Renal cortex interstitium (tissue), 11 donors: Measurements from ENCODE around the gene ATCAY. TPM values are rescaled to one million over a fixed set of nuclear protein-coding genes. Genes with fewer than 3 reads are reported as not detected.
"Not testable (repeated sequence)": the region's sequence is repeated elsewhere in the genome, so short reads cannot be mapped to it uniquely, and the experiment has no call there.

ENCODE experiments used
- DNase-seq, 11 donors: peaks; one replicate each; pipeline ENCODE4 v3.0.0-alpha.2; 2013; ENCODE audit warnings: low read depth in 9 of 11, low spot score in 4 of 11; ENCODE audit errors: extremely low read depth in 1 of 11
- polyA plus RNA-seq, 3 donors: library from polyadenylated mRNA; unstranded; fragments of 120-200 nt; gene quantifications; one replicate each; pipeline ENCODE4 v1.2.1, GENCODE V29; 2013; ENCODE audit not compliant: insufficient read length in 3 of 3

The ATCAY gene
- polyA plus RNA-seq, 3 donors, result 0.33 to 0.51 (median 0.39) TPM

- DNase-seq, result no peak
Measured at GRCh38 chr19:3851254-3852176, 29.0 kb upstream of the ATCAY start.

- DNase-seq, result no peak
Measured at GRCh38 chr19:3852177-3852511, 28.3 kb upstream of the ATCAY start.

DNA sequence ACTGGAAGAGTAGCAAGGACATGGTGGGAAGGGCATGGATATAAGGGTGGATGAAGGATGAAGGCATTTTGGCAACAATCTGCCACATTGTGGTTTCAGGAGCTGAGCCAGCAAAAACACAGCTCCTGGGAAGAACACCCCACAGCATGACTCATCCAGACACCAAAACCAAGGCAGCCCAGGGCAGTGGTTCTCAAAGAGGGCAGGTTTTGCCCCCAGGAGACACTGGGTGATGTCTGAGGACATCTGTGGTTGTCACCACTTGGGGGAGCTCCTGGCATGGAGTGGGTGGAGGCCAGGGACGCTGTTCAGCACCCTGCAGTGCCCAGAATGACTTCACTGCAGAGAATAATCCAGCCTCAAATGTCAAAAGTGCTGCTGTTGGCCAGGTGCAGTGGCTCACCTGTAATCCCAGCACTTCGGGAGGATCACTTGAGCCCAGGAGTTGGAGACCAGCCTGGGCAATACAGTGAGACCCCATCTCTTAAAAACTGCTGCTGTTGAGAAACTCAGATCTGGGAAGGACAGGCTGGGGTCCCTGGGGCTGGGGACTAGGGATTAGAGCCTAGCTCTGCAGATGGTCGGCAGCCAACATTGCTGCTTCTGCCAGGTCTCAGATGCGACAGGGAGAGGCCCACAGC lies 27.8 kb upstream of the ATCAY start:
- no peak for DNase-seq

- no peak for DNase-seq
Measured at GRCh38 chr19:3855320-3855719, 25.2 kb upstream of the ATCAY start.

GRCh38 chr19:3857449-3858003 lies 23.0 kb upstream of the ATCAY start:
- no peak for DNase-seq

- DNase-seq, result no peak
Measured at GRCh38 chr19:3860499-3860898, 20.0 kb upstream of the ATCAY start.

GRCh38 chr19:3862826-3863500 lies 17.5 kb upstream of the ATCAY start:
- no peak for DNase-seq

DNA sequence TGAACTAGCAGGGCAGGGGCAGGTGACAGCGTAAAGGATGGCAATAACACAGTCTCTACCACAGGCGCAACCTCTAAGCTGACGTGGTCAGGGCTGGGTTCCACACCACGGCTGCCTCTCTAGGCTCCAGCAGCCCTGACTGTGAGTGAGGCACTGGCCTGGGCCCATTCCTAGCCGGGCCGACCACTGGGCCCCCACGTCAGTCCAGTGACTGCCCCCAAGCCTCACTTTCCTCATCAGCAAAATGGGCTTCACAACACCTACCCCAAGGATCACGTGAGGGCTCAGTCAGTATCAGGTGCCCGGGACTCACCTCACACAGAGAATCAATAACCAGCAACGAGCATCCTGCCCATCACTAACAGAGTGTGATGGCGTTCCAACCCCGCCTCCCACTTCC lies 16.8 kb upstream of the ATCAY start:
- DNase-seq, result no peak

DNA sequence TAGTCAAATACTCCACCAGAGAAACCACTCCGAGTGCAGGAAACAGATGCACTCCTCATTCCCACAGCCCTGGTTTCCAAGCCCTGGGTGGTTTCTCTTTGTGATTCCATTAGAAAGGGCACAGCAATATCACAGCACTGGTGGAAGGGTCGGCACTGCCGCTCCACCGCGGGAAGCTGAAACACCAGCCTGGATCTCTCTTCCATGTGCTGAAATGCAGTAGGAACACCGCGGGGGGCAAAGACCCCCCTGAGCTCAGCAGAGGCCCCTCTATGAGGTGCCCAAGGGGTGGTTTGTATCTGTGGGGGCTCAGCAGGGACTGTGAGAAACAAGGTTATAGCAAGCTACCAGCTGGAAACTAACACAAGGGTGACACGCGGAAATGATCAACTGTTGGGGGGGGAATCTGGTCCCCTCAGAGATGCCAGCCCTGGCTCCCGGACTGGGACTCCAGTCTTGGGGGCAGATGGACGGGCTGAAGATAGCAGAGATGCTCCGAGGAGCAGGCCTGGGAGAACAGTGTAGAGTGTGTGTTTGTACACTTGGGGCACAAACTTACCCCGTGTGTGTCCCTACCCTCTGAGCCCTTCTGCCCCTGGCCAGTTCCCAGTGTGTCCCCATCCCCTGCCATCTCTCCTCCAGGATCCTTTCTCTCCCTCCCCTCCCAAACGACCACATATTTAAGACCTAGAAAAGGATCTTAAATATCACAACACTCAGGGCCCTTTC lies 13.4 kb upstream of the ATCAY start:
- no peak for DNase-seq

GRCh38 chr19:3867971-3868769 lies 12.3 kb upstream of the ATCAY start:
- DNase-seq, result no peak

GRCh38 chr19:3868770-3869456 lies 11.6 kb upstream of the ATCAY start, which contains the start of gene ZFR2:
Gene ZFR2 (minus strand): TSS chr19:3869038. CDS start chr19:3869017, 21 bp downstream.
- no peak for DNase-seq

DNA sequence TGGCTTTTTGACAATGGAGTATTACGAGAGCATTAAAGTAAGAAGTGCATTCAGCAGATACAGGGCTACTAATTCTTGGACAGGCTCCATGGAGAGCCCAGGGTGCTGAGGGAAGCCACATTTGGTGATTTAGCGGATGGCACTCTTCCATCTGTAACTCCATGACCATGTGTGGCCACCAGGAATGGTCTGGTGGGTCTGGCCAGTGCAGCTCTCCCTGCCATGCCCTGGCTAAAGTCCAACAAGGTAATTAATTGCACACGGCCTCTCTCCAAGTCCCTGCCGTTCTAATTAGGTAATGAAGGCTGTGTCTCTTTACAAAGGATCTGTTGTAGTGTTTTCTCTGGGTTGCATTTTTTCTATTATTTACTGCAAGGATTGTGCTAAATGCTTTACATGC lies 7.3 kb upstream of the ATCAY start:
- no peak for DNase-seq

- DNase-seq, result not testable (repeated sequence)
Measured at GRCh38 chr19:3874695-3875094, 5.8 kb upstream of the ATCAY start.

DNA sequence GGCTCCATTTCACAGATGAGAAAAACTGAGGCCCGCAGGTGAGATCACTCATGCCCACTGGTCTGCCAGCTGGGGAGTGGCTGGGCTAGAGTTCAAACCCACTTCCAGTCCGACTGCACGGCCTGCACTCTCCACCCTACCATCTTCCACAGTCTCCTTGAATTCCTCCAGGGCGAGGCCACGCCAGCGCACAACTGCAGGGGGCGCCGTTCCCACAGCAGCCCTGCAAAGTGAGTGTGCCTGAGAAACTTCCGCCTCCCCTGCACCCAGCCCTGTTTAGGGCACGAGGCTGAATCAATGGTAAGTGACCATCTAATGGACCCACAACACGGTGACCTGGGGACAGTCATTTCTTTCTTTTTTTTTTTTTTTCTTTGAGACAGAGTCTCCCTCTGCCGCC lies 829 bp upstream of the ATCAY start:
- DNase-seq, result no peak

DNA sequence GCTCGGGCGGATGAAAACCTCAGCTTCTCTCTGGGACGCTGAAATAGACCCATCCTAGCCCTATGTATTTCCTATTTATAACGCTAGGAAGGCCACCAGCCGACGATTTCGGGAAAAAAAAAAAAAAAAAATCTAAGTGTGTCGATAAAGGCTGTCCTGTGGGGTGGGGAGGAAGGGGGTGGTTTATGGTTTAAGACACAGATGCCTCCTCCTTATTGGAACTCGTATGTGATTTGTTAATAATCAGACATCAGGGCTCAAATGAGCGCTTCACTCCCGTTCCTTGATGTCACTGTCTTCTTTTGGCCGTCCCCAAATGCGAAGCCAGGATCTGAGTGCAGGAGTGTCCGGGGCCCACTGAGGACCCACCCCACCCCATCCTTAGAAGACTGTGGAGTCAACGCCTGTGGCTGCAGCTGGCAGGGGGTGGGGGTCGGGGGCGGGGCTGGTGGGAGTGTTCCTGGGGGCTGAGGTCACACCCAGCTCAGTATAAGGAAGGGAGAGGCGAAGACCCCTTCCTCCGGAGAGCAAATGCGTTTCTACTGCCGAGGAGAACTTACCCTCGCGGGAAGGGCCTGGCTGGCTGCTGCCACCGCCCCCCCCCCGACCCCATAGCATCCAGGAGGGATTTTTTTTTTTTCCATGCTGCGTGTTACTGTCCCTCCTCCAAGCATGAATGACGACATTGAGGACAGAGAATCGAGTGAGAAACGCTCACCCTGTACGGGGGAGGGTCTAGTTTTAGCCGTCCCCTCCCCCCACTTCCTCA lies 971 bp downstream of the ATCAY start:
- no peak for DNase-seq

DNA sequence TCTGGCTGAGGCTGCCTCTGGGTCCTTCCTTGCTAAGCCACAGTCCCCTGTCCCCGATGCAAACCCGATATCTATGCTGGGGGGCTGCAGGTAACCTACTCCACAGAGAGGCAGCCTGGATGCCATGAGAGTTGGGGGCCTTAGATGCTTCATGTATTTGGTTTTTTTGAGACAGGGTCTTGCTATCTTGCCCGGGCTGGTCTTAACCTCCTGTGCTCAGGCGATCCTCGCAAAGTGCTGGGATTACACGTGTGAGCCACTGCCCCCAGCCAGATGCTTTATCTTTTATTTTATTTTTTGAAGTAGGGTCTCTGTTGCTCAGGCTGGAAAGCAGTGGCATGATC lies 1.5 kb downstream of the ATCAY start:
- DNase-seq, result no peak

- DNase-seq, result no peak
Measured at GRCh38 chr19:3890591-3890990, 10.1 kb downstream of the ATCAY start.
